ENCODE results near the gene C16orf78.

C16orf78 gene

DNA sequence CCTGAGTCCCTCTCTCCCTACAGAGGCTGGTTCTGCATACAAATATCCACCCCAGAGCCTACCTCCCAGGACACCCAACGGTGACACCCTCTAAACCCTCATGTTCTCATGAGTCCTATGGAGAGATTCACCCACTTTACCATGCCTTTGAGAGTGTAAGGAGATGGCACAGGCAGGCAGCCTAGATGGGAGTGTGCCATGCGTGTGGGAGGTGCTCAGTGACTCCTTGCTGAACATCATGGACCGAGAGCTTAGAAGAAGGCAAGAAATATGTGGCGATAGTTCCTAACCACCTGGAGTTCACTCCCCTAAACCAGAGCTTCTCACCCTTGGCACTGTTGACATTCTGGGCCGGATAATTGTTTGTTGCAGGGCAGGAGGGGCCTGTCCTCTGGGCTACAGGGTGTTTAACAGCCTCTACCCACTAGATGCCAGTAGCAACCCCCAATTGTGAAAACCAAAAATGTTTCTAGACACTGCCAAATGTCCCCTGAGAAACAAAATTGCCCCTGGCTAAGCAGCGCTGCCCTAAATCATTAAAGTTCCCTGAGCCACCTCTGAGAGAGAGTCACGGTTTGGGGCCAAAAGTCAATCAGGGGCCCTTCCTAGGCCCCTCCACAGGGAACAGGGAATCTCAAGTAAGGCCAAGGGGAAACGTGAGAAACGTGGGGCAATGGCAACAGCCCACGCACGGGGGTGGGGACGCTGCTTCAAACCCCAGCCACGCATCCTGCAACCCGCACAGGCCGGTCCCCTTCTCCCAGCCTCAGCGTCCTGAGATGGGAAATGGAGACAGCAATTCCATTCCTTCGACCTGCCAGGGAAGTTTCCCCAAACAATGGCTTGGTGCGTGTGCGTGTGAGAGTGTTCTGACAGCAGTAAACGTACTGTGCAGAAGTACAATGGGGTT is 66.8 kb downstream of the C16orf78 start:
- peaks cover 10% of the 10 kb centered on the region for H3K4me1 Mint-ChIP-seq (ENCODE audit: low read depth)
- intact Hi-C loops (cut with micrococcal nuclease) = no loop called here
- H3K4me3 Mint-ChIP-seq = no peak overlapping the region
- no peaks in the 10 kb centered on the region for H3K9me3 Mint-ChIP-seq
- no peak overlapping the region for H3K27ac Mint-ChIP-seq
- H3K36me3 Mint-ChIP-seq (ENCODE audit: low read depth) = no peaks in the 10 kb centered on the region
- peaks cover 7% of the 10 kb centered on the region for H3K27me3 Mint-ChIP-seq

DNA sequence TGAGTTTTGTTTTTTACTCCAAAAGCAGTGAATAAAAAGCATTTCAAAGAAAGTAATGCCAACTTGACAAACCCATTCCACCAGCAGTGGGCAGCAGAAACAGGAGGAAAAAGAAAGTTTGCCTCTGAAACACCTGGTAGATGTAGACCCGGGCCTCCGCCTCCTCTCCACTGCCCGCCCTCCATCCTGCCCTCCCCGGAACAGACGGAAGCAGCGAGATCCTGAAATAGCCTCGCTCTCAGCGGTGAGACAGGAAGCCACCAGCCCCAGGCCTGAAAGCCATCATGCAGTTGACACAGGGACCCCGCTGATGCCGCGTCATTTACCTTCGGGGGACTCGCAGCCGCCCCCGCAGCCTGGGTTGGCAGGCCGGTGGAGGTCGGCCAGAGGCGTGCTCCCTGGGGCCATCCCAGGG is 67.8 kb downstream of the C16orf78 start:
- no peaks in the 10 kb centered on the region for H3K36me3 Mint-ChIP-seq (ENCODE audit: low read depth)
- H3K27ac Mint-ChIP-seq = no peak overlapping the region
- peaks cover 7% of the 10 kb centered on the region for H3K27me3 Mint-ChIP-seq
- H3K4me1 Mint-ChIP-seq (ENCODE audit: low read depth) = peaks cover 10% of the 10 kb centered on the region
- H3K4me3 Mint-ChIP-seq = no peak overlapping the region
- intact Hi-C loops (cut with micrococcal nuclease) = no loop called here
- no peaks in the 10 kb centered on the region for H3K9me3 Mint-ChIP-seq

GRCh38 chr16:49442805-49443204 is 69.2 kb downstream of the C16orf78 start:
- Mint-ChIP-seq H3K27me3 (peaks cover 7% of the 10 kb centered on the region), H3K9me3 (no peaks in the 10 kb centered on the region), H3K36me3 (ENCODE audit: low read depth) (no peaks in the 10 kb centered on the region), H3K4me1 (ENCODE audit: low read depth) (peaks cover 10% of the 10 kb centered on the region), H3K4me3 (no peak overlapping the region), H3K27ac (no peak overlapping the region)
- intact Hi-C loops (cut with micrococcal nuclease) = no loop called here

DNA sequence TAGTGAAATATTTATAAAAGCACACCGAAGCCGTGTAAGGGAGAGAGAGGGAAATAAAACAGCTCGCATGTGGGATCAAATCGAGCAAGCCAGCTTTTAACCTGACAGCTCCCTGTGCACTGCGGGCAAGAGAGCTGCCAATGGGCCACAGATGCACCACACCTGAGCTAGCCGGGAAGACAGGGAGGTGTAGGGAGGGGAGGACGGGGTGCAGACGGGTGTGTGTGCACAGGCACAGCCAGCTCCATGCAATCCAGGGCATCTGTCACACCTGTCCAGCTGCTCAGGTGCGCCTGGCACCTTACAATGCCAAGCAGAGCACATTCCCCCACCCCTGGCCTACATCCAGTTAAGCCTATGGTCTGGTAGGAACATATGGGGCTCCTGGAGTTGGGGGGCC is 70.0 kb downstream of the C16orf78 start:
- no peaks in the 10 kb centered on the region for H3K9me3 Mint-ChIP-seq
- no peaks in the 10 kb centered on the region for H3K36me3 Mint-ChIP-seq (ENCODE audit: low read depth)
- no peak overlapping the region for H3K27ac Mint-ChIP-seq
- intact Hi-C loops (cut with micrococcal nuclease) = no loop called here
- H3K4me3 Mint-ChIP-seq = no peak overlapping the region
- peaks cover 5% of the 10 kb centered on the region for H3K27me3 Mint-ChIP-seq
- peaks cover 10% of the 10 kb centered on the region for H3K4me1 Mint-ChIP-seq (ENCODE audit: low read depth)

GRCh38 chr16:49446805-49447204 is 73.2 kb downstream of the C16orf78 start:
- Mint-ChIP-seq H3K36me3 (ENCODE audit: low read depth) (no peaks in the 10 kb centered on the region), H3K27ac (no peak overlapping the region), H3K4me3 (no peak overlapping the region), H3K4me1 (ENCODE audit: low read depth) (no peaks in the 10 kb centered on the region), H3K9me3 (no peaks in the 10 kb centered on the region), H3K27me3 (peaks cover 3% of the 10 kb centered on the region)
- intact Hi-C loops (cut with micrococcal nuclease) = no loop called here

Data from dendritic cell treated with granulocyte-macrophage colony-stimulating factor and Interleukin-4, amounts not matched to agents 40 ng/mL and 50 ng/mL, for 4 days (primary cell).